Activated T-helper 2 cell treated with anti-CD3 and anti-CD28 coated beads, Interferon-gamma antibody, Interleukin-2, Interleukin-4, amounts not matched to agents 10 μg/mL and 5 μg/mL and 100 μg/mL, durations not matched to agents 14 hours and 24 hours and 36 hours (primary cell): ENCODE data around the gene KRTAP10-10. TPM values are rescaled to one million over a fixed set of nuclear protein-coding genes. Genes with fewer than 3 reads are reported as not detected.

Experiments used
- total RNA-seq: library from RNA; stranded (reverse); gene quantifications from 2 replicates; pipeline ENCODE4 v1.2.3, GENCODE V29; 2022

Gene KRTAP10-10
- total RNA-seq, 1 donor from 2014 or later = not detected

Other genes with a start within 250 kb of the KRTAP10-10 start
- 2.2 and 2.3 TPM in 2 replicates for gene LRRC3, start 181.8 kb upstream of the KRTAP10-10 start, total RNA-seq
- gene KRTAP10-1, start 97.2 kb upstream of the KRTAP10-10 start, total RNA-seq = not detected in 2 replicates
- not detected in 2 replicates for gene KRTAP10-2, start 85.9 kb upstream of the KRTAP10-10 start, total RNA-seq
- gene KRTAP10-3, start 78.6 kb upstream of the KRTAP10-10 start, total RNA-seq = not detected in 2 replicates
- not detected in 2 replicates for gene KRTAP10-4, start 63.6 kb upstream of the KRTAP10-10 start, total RNA-seq
- not detected in 2 replicates for gene KRTAP10-5, start 56.8 kb upstream of the KRTAP10-10 start, total RNA-seq
- not detected in 2 replicates for gene KRTAP10-6, start 44.9 kb upstream of the KRTAP10-10 start, total RNA-seq
- gene KRTAP10-7, start 36.8 kb upstream of the KRTAP10-10 start, total RNA-seq = not detected in 2 replicates
- not detected in 2 replicates for gene KRTAP10-8, start 25.3 kb upstream of the KRTAP10-10 start, total RNA-seq
- gene KRTAP10-9, start 10.3 kb upstream of the KRTAP10-10 start, total RNA-seq = not detected in 2 replicates
- gene KRTAP10-11, start 9.1 kb downstream of the KRTAP10-10 start, total RNA-seq = not detected in 2 replicates
- gene KRTAP12-4, start 17.3 kb downstream of the KRTAP10-10 start, total RNA-seq = not detected in 2 replicates
- not detected in 2 replicates for gene KRTAP12-3, start 20.6 kb downstream of the KRTAP10-10 start, total RNA-seq
- gene KRTAP12-2, start 29.6 kb downstream of the KRTAP10-10 start, total RNA-seq = not detected in 2 replicates
- not detected in 2 replicates for gene KRTAP12-1, start 44.8 kb downstream of the KRTAP10-10 start, total RNA-seq
- not detected in 2 replicates for gene KRTAP10-12, start 59.8 kb downstream of the KRTAP10-10 start, total RNA-seq
- not detected in 2 replicates for gene TSPEAR, start 74.2 kb downstream of the KRTAP10-10 start, total RNA-seq
- 118 and 119 TPM in 2 replicates for gene UBE2G2, start 164.5 kb downstream of the KRTAP10-10 start, total RNA-seq
- gene SUMO3, start 180.7 kb downstream of the KRTAP10-10 start, total RNA-seq = 86.1 and 87.0 TPM in 2 replicates
- 48.1 and 48.3 TPM in 2 replicates for gene PTTG1IP, start 236.3 kb downstream of the KRTAP10-10 start, total RNA-seq